ENCODE results near the gene PPP1R15B.
"Not testable (repeated sequence)": the region's sequence is repeated elsewhere in the genome, so short reads cannot be mapped to it uniquely, and the experiment has no call there.

The PPP1R15B gene

DNA sequence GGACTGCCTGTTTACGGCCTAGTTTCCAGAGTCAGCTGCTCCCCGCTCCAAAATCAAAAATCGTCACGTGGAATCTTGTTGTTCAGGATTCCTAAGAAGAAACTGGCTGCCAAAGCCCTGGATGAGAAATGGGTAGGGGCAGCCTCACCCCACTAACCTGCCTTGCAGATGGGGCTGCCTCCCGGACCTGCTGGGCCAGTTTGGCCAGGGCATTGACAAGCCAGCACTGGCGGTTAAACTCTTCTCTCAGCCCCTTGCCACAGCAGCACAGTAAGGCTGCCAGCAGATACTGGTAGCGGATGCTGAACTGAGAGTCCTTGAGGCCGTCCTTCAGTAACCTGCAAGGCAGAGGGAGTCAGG, 31.6 kb upstream of the PPP1R15B start:
- no peak for DNase-seq

DNA sequence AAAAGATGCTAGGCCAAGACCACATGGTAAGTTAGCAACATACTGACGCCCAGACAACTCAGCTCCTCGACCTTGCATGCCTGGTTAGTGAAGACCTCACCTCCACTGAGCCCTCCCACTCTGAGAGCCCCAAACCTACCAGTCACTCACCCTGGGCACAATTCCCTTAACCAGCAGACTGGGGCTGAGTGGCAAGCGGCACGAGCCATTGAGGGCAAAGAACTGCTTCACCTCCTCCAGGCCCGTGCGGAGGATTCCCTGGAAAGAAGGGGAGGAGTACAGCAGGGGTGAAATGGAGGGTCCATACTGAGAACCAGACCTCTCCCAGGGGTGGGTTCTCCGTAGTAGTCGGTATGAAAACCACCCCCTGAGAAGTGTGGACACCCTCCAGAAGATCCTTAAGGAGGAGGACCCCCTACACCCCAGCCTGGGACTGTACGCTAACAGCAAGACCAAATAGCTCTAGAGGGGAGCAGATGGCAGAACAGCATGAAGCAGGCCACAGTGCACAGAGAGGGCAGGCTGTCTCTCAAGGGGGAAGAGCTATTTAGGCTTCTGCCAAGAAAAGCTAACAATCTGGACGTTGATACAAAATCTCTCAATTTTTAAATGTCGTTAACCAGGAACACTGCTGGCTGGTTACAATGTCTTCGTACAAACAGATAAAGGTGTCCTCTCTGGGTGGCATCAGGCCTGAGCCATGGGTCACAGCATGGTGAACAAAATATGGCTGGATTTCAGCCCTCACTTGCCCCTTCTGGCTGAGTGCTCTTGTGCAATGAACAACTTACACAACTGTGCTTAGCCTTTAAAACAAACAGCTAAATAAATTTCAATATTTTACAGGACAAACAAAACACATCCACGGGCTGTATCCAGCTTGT, 31.0 kb upstream of the PPP1R15B start:
- no peak for DNase-seq

DNA sequence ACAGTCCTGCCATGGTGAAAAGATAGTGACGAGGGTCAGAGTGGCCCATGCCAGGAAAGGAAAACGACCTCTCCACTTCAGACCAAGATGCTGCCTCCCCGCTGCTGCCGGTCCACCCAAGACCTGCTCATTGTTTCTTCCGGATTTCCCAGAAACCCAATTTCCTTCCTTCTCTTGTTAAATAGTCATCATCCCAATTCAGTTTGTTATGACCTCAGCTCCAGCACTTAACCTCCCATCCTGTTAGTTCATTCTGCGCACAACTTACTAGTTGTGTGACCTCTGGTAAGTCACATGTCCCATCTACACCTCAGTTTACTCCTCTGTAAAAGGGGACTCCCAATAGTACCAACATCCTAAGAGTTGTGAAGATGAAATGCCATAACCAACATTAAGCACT, 29.9 kb upstream of the PPP1R15B start:
- DNase-seq: no peak

DNA sequence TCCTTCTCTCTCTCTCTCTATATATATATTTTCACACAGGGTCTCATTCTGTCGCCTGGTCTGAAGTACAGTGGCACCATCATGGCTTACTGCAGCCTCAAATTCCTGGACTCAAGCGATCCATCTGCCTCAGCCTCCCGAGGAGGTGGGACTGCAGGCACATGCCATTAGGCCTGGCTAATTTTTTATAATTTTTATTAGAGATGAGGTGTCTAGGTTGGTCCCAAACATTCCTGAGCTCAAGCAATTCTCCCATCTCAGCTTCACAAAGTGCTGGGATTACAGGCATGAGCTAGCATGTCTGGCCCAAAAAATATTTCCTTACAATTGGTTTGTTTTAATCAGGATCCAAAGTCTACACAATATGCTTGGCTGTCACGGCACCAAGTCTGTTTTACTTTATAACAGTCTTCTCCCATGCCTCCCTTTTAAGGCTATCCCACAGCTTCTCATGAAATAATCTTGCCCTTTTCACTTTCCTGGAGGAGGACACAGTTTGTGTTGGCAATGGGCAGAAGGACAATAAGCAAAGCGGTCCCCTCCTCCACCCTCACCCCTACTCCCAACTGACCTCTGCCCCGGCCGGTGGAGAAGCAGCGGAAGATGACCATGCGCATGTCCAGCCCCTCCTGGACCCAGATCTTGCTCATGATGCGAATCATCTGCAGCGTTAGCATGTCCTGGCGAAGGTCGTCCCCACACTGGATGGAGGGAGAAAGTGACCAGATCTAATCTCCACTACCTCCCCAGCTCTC, 28.2 kb upstream of the PPP1R15B start:
- no peak for DNase-seq

DNA sequence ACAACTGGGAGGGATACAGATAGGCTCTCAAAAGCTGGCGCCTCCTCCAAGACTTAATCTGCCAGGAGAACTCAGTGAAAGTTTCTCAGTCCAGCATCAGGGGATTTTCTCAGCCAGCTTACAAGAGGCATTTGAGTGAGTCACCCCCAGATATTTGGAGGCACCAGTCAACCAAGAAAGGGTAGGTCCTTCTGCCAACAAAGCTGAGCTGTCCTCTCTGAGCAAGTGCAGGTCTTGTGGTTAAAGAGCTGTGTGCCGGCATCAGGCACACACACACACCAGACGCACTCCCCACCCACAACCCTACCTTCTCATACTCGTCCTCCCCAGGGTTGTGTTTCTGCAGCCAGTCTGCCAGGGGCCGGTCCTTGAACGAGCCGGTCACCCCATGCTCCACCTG, 27.0 kb upstream of the PPP1R15B start:
- DNase-seq: no peak

DNA sequence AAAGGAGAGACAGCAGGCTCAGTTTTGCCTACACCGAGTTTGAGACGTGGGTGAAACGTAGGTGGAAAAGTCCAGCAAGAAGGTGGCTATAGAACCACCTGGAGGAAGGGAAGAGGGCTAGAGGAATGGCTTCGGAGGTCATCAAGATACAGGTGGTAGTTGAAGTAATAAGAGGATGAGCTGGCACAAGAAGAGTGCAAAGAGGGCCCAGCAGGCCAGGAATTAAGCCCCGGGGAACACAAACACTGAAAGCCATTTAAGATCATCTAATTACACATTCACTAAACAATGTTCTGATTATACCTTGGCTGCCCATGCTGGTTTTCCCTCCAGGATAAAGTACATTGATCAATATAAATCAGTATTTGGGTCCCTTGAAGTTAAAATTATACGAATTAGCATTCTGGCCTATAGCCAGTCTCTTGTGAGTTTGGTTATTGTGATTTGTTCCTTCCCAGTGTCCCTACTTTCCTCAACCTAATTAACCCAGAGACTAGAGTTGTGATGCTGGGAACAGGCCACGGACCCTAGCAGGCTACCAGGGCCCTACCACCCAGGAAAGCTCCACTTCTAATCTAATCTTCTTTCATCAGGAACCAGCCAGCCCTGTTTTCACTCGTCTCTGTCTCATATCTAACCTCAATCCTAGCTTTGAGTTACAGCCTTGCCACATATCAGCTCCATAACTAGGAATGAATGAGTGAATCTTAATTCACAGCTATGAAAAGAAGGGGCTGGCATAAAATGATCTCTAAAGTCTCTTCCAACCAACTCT, 26.4 kb upstream of the PPP1R15B start:
- DNase-seq: no peak

DNA sequence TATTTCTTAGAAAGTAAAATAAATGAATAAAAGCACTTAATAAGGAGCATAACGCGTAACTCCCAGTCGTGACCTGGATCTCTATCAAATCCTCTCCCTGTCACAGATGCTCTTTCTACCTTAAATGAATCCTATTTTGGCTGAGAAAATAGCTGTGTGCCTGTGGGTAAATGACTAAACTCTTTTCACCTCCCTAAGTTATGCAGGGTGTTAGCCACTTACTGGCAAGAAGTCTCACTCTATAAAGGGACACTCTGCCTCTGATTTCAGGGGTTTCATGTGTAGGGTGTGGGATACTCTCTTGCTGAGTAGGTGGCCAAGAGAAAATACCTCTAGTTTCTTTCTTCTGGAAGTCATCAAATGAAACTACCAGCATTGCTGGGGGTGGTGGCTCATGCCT, 24.3 kb upstream of the PPP1R15B start:
- no peak for DNase-seq

DNA sequence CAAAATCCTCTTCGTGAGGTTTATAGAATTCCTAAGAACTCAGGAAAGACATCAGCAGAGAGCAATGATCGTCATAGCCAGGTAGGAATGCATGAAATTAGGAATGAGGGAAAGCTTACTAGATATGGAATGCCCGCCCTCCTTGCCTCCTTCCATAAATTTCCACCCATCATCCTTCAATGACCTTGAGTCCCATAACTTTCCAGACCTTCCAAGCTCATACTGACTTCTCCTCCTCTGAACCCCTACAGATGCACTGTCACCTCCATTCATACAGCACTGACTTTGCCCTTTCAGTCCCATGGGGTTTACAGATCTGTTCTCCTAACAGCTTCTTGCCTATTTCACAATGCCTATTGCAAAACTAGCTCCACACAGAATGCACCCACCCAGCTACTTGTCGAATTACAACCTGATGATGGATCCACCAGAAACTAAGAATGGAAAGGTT, 23.8 kb upstream of the PPP1R15B start:
- no peak for DNase-seq

DNA sequence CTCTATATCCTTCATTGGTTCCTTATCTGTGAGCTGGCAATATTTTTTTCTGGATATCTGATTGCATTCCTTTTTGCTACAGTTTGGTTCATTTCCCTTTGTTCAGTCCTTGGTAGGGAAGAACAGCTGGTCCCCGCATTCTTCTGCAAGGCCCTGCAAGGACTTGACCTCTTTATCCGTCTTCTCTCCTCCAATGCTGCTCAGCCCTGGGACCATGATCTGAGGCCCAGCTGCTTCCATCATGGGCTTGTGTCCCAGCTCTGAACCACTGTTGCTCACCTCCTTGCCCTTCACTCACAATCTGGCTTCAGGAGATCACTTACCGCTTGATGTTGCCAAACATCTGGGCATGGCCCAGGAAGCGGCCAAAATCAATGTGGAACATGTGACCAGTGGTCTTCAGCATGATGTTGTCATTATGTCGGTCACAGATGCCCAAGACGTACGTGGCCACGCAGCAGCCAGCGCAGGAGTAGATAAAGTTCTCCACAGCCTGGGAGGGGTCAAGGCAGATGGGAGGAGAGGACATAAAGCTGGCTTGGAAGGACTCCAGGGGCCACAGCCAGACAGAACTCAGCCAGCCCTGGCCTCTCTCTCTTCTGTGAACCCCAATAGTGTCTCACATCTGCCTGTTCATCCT, 22.6 kb upstream of the PPP1R15B start:
- no peak for DNase-seq

DNA sequence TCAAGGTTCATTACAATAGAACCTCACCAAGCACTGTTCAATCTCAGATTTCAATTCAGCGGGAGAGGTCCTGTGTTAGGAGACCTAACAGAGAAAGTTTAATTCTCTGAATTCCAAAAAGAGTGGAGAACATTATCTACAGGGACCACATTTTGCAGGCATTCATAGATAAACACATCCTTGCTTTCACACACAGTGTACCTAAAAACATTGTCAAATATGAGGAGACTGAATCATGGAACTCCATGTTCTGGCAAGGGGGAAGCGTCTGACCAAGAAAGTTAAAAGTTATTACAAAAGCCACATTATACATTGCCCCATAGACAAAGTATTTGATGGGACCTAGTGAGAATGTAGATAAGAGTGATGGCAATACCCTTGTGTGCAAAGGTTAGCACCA, 21.1 kb upstream of the PPP1R15B start:
- no peak for DNase-seq

DNA sequence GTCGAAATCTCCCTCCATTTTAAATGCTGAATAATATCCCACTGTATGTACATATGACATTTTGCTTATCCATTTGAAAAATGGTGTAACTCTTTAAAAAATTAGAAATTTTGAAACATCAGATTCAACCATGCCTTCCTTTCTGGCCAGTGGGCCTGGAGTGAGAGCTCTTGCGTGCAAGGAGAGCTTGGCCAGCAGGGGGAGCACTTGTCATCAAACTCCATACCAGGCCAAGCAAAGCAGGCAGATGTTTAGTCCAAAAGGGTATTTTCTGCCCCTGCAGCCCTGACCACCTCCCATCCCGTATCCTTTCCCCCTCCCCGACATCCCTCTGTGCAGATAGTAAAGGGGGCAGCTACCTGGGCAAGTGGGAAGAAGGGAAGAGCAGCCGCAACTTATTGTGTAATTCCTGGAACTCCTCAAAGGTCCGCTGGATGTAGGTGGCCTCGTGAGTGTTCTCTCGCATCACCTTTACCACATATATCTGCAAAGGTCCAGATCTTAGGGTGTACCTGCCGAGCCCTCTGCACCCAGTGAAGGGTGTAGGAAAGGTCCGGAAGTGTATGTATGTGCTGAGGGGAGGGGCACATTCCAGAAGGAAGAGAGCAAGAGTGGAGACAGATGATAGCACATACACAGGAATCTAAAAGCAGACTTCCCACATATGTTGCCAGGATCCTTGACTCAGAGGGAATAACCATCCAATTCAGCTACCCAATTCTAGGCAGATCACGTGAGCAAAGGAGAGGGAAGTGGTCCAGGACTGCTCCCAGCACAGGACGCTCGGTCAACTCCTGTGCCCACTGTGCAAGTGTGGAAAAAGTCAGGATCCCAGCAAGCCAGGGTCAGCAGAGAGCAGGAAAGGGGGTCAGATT, 19.9 kb upstream of the PPP1R15B start:
- no peak for DNase-seq

DNA sequence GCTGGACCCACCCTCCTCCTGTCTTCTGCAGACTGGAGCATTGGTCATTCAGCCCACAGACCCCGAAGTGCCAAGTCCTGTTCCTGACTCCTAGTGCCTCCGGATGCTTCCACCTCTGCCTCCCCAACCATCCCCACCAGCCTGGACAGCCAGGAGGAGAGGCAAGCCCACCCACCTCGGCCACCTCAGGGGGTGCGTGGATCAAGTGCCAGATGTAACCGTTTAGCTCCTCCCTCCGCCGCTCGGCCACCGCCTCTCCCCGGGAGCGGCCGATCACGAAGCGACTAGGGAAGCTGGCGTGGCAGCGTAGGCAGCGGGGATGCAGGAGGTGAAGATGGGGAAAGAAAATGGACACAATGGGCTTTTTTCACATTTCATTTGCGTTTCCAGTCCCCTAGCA, 18.1 kb upstream of the PPP1R15B start:
- DNase-seq: no peak

DNA sequence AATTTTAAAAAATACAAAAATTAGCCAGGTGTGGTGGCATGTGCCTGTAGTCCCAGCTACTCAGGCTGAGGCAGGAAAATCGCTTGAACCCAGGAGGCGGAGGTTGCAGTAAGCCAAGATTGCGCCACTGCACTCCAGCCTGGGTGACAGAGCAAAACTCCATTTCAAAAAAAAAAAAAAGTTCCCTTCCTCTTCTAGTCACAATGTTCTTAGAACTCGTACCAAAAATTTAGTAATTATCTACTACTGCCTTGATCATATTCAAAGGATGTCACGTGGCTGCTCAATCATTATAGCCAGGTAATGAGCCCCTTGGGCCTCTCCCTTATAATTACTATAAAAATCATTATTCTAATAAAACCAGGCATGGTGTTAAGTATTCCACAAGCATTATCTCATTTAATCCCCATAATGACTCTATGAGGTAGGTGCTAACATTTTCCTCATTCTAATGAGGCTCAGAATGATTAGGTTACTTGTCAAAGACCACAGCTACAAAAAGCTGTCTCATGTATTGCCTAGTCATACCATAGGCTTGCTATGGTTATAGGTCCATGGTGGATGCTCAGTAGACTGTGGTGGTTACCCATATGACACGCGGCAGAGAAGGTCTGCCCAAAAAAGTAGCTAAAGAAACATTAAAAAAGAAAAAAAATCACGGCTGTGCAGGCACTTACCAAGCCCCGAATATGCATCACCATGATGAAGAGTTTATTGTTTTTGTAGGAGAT, 15.5 kb upstream of the PPP1R15B start:
- DNase-seq: no peak

DNA sequence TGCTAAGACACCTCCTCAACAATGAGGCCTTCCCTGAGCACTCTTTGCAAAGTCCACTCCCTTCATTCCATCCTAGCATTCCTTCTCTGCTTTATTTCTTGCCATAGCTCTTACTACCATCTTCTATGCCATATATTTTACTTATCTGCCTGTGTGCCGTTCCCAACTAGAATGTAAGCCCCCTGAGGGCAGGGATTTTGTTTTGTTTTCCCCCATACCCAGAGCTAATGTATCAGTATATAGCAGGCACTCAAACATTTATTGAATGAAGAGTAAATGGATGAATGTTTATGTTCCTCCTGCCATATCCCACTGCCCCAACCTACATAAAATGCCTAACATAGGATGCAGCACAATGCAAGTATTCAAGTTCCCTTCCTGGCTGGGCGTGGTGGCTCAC, 14.9 kb upstream of the PPP1R15B start:
- no peak for DNase-seq

DNA sequence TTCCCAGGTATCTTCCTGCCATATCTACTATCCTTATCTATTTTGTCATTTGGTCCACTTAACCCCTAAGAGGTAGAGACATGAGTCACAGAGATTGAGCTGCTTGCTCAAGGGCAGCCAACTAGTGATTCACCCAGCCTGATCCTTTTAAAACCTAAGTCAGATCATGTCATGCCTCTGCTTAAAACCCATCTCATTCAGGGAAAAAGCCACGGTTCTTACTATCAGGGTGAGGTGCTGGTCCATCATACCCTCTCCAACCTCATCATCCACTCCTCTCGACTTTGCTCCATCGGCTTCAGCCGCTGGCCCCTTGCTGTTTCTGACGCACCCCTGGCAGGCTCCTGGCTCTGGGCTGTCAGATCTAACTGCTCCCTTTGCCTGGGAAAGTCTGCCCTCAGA, 14.4 kb upstream of the PPP1R15B start:
- DNase-seq: no peak

DNA sequence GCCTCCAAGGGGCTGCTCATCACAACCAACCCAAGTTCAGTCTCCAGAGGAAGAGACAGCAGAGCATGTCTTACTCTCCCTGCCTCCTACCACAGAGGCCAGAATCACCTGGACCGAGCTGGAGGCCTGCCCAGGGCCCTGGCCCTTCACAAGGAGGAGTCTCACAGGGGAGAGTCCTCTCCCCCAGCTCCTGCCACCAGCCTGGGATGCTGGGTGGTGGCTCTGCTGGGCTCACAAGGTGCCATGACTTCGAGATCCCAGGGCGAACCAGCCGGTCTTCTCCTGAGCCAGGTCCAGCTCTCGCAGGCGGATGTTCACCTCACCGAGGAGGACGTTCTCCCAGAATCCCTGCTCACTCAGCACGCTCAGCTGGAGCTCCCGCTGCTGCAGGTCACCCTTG, 13.0 kb upstream of the PPP1R15B start:
- DNase-seq: no peak

DNA sequence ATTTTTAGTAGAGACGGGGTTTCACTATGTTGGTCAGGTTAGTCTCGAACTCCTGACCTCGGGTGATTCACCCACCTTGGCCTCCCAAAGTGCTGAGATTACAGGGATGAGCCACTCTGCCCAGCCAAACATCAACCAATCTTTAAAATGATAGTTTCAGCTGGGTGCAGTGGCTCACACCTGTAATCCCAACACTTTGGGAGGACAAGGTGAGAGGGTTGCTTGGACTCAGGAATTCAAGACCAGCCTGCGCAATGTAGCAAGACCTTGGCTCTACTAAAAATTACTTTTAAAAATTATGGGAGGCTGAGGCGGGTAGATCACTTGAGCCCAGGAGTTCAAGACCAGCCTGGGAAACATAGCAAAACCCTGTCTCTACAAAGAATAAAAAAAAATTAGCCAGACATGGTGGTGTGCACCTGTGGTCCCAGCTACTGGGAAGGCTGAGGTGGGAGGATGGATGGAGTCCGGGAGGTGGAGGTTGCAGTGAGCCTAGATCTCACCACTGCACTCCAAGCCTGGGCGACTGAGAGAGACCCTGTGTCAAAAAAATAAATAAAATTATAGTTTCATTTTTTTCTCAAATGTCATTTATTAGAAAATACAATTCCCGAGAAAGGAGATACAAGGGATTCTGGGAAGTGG, 10.6 kb upstream of the PPP1R15B start:
- DNase-seq: not testable (repeated sequence)

DNA sequence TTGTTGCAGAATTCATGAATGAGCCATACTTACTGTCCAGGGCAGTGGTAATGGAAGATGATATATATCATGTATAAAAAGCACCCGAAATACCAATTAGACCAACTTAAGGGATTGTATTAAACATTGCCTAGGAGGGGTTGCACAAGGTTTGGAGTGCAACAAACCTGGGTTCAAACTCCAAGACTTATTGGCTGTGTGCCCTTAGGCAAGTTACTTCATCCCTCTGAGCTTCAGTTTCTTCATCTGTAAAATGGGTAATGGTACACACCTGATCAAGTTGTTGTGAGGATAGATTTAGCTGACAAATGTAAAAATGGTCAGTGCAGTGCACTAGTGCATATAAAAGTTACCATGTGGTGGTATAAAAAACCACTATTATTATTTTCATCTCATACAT, 9.8 kb upstream of the PPP1R15B start:
- DNase-seq: no peak

DNA sequence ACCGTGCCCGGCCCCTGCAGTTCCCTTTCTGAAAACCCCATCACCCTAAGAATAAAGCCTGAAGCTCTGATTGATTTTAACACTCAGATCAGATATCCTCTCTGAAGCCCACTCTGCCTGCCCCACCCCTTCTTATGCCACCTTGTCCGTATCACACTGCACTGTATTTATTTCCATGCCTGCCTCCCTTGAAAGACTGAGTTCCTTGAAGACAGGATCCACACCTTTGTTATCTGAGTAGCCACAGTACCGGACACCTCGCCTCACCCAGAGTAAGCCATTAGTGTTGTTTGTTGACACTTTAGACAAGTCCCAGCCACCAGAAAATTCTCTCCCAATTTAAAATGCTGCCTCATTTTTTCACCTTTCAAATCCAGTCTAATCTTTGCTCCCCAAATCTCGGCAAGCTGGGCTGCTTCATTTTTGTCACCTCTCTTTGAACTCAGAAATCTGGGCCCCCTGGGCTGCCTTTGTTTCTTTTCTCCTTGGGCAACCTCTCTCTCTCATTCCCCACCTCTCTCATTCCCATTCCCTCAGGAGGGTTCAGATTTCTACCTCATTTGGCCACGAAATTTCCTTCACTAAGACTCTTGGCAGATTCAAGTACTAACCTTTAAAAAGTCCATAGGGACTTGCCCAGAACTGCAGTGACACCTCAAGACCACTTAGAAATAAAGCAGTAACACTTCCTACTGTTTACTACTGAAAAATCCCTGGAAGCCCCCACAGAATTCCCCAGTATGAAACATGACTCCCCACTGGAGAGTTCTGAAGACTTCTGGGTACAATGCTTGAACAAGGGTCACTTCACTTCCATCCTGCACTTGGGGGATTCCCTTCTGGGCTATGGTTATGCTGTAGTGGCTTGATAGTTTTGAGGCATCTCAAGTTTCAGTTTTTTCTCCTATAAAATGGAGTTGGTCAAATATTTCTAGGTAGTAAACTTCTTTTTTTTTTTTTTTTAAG, 8.7 kb upstream of the PPP1R15B start:
- no peak for DNase-seq

DNA sequence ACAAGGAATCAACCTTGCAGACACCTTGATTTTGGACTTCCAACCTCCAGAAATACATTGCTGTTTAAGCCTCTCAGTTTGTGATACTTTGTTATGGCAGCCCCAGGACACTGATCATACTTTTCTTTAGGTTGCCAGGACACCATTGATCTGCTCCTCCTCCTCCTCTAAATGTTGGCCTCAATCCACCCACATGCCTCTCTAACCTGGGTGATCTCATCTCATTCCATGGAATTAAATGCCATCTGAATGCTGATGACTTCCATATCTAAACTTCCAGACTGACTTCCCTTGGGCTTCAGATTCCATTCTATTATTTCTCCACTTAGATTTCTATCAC, 7.4 kb upstream of the PPP1R15B start:
- no peak for DNase-seq

Measured in cortex of kidney (tissue), 1 donor.